Stimulated activated CD8-positive, alpha-beta memory T cell treated with anti-CD3 and anti-CD28 coated beads, Interleukin-4, amount 100 ng/mL, for 4 hours (primary cell): ENCODE results near the gene BEST4.
A peak's percentile ranks its signal among the peaks of the same experiment; 100 is the strongest.
"Not testable (repeated sequence)": the region's sequence is repeated elsewhere in the genome, so short reads cannot be mapped to it uniquely, and the experiment has no call there.

Experiments used
- DNase-seq, 2 donors: peaks; one replicate each; pipeline ENCODE4 v3.0.0-alpha.2; 2020; ENCODE audit warnings: low read depth in 2 of 2, low spot score in 1 of 2

Gene BEST4

GRCh38 chr1:44788120-44788860 lies at the start of gene BEST4:
BEST4 (minus strand) TSS chr1:44788170; CDS start chr1:44787705, 465 bp downstream.
- DNase-seq: no peak

- peak; percentile 66 to 82 for DNase-seq
Measured at GRCh38 chr1:44835738-44836675, 48.0 kb upstream of the BEST4 start.

- no peak for DNase-seq
Measured at GRCh38 chr1:44834328-44834727, 46.4 kb upstream of the BEST4 start.

GRCh38 chr1:44832056-44832705 lies 44.2 kb upstream of the BEST4 start:
- no peak for DNase-seq

- no peak for DNase-seq
Measured at GRCh38 chr1:44831516-44831915, 43.5 kb upstream of the BEST4 start.

GRCh38 chr1:44830900-44831304 lies 42.9 kb upstream of the BEST4 start:
- no peak for DNase-seq

GRCh38 chr1:44829506-44830384 lies 41.8 kb upstream of the BEST4 start:
- no peak for DNase-seq

GRCh38 chr1:44828841-44829440 lies 41.0 kb upstream of the BEST4 start:
- no peak for DNase-seq

GRCh38 chr1:44828003-44828651 lies 40.2 kb upstream of the BEST4 start:
- DNase-seq: no peak

GRCh38 chr1:44827197-44828002 lies 39.4 kb upstream of the BEST4 start:
- no peak for DNase-seq

GRCh38 chr1:44826375-44827196 lies 38.6 kb upstream of the BEST4 start:
- no peak for DNase-seq

GRCh38 chr1:44824392-44824791 lies 36.4 kb upstream of the BEST4 start:
- DNase-seq: not testable (repeated sequence)

- no peak for DNase-seq
Measured at GRCh38 chr1:44822981-44823451, 35.0 kb upstream of the BEST4 start.

GRCh38 chr1:44822131-44822701 lies 34.2 kb upstream of the BEST4 start:
- no peak for DNase-seq

- no peak for DNase-seq
Measured at GRCh38 chr1:44821240-44821715, 33.3 kb upstream of the BEST4 start.

- DNase-seq: no peak
Measured at GRCh38 chr1:44820328-44821239, 32.6 kb upstream of the BEST4 start.
